H4 (cell line): ENCODE results near the gene STUM. TPM values are rescaled to one million over a fixed set of nuclear protein-coding genes. Genes with fewer than 3 reads are reported as not detected.

Experiments
- DNase-seq: peaks from one replicate; pipeline ENCODE4 v3.0.0-alpha.2; 2015; ENCODE audit warnings: low spot score
- total RNA-seq: library from RNA; depleted of rRNA; stranded (reverse); fragments of >200 nt; shearing (Covaris generic); gene quantifications from 2 replicates; pipeline ENCODE4 v1.2.3, GENCODE V29; 2014

STUM gene
- total RNA-seq, 1 experiment from 2014 or later = not detected

DNA sequence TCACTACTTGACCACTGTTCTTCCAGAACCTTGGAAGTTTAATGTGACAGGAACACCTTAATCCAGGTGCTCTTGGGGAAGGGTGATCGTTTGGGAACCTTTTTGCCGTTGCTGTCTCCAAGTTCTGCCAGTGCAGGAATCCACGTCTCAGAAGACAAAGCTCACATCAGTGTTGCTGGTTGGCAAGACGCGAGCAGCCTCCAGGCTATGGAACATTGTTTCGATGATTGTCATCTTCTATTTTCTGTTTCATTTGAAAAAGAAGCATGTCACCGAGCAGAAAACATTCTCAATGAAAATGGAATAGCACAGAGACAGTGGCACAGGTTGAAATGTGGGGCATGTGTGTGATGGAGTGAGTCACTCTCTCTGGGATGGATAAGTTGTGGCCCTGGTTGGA, 11.7 kb downstream of the STUM start:
- no peak for DNase-seq

DNA sequence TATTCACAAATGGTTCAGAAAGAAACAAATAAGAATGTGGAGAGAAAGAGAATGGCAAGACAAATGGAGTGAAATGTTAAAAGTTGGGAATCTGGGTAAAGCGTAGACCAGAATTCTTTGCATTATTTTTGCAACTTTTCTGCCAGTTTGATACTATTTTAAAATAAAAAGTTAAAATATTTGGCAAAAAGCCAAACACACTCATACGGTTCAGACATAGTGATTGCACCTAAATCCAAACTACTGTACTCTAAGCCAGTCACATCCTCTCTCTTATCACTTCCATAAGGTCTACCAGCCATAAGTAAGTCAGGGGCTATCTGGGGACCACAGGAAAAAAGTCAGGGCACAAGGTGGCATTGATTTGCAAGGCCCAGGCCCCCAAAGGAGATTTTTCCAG, 14.4 kb downstream of the STUM start:
- no peak for DNase-seq

DNA sequence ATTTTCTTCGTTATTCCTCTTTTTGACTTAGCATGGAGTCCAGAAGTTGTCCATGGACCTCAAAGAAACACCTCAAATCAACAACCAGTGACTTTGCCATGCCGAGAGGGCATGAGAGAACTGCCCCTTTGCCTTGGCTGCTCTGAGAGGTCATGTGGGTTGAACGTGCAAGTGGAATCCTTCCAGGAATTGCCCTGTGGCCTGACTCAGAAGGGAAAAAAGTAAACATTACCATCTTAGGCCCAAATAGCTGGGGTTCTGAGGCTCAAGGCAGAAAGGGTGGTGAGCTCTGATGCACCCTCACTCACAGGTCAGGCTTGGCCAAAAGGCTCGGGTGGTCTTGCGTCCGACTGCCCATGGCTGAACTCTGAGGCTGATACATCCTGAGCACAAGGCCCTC, 15.1 kb downstream of the STUM start:
- DNase-seq = no peak

DNA sequence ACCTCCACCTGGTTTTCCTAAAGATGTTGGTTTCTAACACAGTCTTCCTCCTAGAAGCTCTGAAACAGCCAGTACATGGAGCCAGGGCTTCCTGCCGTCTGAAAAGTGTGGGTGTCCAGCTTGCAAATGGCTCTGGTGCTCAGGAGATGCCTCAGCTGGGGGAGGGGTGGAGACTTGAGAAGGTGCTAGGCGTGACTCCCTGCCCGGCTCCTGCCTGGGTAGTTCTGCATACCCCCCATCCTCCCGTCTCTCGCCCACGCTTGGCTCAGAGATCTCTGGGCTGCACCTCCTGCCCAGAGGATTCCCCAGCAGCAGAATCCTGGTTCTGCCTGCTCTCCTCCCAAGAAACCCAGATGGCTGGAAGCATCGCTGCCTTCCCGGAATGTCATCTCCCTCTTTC, 16.9 kb downstream of the STUM start:
- DNase-seq = no peak

DNA sequence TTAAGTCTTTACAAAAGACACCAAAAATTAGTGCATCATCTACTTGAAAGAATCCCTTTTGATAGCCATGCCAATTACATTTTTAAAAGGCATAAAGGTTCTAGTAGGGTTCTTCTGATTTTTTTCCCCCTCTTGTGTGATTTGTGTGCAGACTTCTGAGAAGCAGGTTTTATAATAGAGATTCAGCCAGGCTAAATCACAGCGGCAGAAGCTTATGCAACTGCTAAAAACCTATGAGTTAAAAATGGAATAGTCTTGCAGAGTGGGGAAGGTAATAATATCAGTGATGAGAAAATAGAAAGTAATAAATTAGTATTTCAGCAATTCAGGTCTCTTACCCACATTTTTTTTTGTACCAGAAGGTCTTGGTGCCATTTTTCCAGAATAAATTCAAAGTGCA, 17.7 kb downstream of the STUM start:
- no peak for DNase-seq

DNA sequence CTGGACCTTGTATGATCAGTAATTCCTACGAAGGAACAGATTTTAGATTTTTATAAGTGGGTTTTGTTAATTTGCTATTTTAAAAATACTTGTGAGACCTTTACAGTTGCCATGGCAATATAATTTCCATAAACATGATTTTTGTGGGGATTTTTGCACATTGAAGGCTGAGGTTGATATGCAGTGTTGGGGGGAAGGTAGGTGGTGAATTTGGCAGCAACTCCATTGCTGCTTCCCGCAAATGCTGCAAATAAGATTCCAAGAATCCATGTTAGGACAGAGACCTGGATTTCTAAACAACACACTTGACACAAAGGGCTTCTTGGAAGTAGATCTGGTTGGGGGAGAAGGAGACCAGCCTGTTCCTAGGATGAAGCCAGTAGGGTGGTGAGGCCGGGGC, 18.2 kb downstream of the STUM start:
- no peak for DNase-seq

DNA sequence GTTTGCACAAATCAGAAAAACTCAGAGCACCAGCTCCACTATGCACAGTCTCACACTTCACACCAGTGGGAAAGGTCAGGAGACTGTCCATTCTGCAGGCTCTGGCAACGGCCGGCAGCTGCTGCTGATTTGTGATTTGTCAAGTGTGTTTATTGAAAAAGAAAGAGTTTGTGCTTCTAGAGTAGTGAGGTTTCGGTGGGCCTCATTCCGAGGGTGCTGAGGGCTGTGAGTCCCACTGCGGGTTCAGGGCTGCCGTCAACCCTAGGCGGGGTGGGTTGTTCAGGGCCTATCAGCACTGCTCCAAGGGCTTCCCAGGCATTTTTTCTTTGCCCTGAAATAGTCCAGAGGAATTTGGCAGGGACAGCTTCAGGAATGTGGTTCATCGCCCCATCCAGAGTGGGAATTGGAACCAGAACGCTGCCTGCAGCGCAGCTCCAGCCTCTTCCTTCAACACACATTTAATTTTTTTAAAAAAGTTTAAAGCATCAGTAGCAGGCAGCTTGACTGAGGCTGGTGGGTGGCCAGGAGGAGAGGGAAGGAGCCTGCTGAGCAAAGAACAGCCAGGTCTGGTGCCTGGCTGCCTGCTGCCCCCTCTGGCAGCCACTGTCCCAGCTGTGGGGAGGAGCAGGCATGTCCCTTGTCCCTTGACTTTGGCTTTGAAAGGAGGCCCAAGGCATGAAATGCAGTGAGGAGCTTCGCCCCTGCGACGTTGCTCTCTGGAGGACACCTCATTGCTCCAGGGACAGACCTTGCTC, 19.7 kb downstream of the STUM start:
- no peak for DNase-seq

DNA sequence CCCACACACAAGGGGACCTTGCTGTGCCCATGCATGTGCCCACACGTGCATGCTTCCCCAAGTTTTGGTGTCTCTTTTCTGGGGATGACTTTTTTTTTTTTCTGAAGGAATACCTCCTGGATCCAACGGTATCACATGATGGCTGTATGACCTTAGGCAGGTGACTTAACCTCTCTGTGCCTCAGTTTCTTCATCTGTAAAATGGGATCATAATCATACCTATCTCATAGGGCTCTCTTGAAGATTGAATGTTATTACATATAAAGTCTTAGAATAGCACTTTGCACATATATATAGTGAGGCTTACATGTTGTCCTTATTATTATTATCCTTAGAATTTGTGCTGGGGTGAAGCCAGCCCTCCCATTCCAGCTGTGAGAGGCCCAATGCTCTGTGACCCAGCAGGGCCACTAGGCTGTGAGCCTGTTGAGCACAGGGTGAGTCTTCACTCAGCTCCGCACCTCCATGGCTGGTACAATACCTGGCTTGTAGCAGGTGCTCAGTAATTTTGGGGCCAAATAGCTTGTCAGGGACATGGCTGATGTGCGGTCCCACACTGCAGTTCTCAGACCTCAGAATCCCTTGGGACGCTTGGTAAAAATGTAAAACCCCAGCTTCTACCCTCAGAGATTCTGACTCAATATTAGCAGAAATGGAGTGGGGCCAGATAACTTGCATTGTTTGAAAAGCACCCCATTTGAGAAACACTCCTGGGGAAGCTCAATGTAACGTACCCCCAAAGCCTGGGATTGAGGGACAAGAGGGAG, 20.6 kb downstream of the STUM start:
- no peak for DNase-seq

DNA sequence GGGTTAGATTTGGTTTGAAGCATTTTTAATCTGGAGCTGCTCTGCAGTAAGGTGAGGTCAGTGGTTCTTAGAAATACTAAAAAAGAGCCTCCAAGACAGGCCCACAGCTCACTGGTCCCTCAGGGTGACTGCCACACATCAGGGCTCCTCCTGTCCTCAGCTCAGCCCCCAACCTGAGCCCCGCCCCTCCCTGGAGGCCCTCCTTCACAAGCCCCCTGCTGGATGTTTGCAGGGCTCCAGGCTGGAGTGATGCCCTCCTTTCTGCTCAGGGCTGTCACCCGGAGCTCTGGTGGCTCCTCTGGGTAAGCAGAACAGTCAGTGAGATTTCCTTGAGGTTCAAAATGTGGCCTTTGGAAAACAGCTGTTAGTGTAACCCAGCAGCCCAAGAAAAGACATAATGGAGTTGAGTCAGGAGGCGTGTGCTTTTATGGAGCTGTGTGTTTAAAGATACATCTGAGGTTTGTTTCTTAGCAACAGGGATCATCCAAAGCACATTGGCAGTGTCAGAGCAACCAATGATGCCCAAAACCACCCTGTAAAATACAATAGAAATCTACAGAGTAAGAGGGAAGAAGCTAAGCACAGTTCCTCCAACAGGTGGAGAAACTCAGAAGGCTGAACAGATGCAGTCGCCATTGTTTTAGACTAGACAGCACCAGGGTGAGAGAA, 21.4 kb downstream of the STUM start:
- DNase-seq = no peak

DNA sequence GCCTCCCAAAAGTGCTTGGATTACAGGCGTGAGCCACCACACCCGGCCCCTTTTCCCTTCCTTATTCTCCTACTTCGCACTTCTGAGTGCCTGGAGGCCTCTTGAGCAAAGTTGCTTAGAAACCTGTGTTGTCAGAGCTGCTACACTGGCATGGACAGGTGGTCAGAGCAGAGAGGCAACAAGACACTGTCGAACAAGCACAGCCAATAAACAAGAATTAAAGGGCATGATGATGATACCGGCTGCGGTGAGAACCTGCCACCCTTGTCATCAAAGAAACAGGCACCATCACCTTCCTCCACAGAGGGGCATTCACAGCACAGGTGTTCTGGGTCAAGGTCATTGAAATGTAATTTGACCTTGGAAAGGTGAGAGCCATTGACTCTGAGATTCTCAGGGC, 23.3 kb downstream of the STUM start:
- DNase-seq = no peak

DNA sequence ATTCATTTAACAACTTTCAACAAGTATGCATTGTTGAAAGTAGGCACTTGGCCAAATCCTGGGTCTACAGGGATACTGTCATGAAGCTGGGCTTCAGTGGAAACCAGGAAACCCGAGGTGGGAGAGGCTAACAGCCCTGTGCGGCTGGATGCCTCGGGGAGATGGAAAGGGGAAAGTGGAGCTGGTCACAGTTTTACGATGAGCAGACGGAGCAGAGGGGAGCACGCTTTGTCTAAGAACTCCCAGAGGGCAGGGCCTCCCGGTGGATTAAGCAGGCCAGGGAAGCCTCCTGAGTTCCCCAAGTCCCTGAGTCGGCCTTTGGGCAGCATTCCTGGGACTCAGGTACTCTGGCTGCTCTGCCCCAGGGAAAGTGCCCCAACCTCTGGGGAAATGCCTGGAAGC, 23.8 kb downstream of the STUM start:
- DNase-seq = no peak

DNA sequence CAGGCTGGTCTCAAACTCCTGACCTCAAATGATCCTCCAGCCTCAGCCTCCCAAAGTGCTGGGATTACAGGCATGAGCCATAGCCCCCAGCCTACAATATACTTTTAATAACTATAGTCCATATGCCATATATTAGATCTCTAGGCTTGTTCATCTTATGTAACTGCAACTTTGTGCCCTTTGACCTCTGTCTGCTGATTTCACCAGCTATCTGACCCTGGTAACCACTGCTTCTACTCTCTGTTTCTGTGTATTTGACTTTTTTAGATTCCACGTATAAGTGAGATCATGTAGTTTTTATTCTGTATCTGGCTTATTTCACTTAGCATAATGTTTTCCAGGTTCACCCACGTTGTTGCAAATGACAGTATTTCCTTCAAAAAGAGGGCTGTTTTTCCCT, 25.5 kb downstream of the STUM start:
- no peak for DNase-seq

DNA sequence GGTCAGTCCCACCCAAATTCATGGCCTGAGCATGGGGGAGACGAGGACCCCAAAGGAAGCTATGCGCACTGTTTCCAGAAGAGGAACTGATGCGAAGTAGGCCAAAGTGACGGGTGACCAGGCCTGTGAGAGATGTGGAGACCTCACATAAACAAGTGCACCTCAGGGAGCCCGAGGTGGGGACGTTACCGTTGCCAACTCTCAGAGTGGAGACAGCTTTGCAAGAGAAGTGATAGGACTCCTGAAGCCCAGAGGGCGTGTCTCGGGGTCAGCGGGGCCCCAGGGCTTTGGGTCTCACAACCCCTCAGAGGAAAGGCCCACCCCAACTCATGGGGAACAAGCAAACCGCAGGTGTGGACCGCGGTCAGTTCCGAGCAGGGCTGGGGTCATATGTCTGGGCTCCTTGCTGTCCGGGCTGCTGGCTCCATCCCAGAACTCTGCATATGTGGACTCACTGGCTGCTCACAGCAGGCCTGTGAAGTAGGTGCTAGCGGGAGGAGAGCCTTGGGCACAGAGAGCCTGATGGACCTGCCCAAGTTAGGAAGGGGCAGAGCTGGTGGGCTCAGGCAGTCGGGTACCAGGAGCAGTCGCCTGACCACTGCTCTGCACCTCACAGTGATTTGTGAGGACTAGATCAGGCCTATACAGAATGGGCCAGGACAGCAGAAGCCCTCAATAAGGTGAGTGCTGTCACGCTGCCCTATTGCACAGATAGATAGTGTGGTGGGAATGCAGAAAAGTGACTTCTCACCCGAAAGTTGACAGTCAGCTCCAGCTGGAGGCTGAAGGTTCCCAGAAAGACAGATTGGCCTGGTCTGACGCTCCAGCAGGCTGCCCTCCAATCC, 26.2 kb downstream of the STUM start:
- no peak for DNase-seq

DNA sequence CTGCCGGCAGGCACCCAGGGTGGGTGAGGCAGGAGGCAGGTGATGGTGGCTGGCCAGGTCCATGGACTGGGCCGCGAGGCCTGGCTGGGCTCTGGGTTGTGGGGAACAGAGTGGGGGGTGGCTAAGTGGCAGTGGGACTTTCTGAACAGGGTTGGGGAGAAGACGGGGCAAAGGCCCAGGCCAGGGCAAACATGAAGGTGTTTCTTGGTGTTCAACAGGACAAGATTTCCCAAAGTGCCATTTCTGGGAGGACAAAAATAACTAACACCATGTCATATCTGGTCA, 26.8 kb downstream of the STUM start:
- no peak for DNase-seq

DNA sequence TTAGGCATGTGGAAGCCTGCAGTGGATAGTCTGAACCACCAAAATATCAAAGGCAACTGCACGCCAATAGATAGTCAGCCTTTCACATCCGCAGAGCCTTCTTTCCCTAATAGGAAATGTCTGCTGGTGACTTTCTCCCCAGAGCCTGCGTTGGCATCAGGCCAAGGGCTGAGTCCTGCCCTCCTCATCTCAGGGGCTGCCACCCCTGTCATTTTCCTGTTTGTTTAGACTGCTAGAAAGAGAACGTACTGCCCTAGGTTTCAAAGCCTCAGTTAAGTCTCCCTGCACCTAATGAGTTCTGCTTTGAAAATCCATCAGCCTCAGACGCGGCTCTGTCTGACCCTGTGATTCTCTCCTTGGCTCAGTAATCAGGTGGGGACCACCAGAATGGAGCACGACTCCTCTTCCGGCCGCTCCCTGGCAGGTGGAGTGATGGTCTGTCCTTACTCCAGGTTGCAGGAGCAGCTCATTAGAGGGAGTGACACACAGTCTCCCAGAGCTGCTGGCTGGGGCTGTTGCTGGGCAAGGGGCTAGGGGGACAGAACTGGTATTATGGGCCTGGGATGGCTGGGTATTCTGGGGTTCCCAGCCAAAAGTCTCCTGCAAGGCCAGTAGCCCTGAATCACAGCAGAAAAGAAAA, 27.3 kb downstream of the STUM start:
- no peak for DNase-seq

DNA sequence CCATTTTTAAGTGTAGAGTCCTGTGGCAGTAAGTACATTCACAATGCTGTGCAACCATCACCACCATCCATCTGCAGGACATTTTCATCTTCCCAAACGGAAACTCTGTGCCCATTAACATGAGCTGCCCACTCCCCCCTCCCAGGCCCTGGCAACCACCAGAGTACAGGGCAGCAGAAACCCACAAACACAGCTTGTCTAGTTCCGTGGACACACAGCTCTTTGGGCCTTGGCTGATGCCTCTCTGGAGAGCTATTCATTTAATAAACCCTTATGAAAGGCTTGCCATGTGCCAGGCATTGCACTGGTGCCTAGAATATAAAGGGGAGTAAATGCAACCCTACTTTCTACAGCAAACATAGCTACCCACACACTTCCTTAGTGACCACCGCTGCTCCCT, 28.0 kb downstream of the STUM start:
- no peak for DNase-seq

DNA sequence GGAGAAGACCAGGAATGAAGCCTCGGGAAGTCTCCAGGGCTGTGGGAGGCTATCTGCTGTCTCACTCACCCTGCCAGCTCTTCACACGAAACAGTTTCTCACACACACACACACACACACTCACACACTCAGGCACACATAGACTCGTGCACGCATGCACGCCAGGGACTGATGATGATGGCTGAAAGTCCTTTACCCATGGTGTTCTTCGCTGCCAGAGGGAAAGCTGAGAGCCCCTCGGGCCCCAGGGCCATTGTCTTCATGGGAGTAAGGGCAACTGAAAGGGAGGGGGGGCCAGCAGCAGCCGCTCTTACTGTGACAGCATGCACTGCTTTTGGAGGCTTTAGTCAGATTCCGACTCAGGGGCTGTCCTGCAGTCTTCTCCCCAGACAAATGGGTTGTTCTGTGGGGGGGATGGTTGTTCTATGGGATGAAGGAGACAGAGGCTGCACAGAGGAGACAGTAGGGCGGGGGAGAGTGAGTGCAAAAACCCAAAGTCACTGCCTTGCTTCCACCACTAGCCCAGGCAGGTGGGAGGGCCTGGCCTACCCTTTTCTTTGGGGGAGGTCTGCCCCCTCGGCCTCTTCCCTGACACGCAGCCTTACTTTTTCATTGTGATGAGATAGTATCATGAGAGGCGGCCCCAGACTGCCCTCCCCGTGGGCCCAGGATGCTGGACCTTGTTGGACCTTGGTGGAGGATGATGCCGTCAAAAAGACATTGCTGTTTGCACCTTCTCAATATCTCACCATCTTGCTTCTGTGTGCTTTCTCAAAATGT, 29.0 kb downstream of the STUM start:
- no peak for DNase-seq

DNA sequence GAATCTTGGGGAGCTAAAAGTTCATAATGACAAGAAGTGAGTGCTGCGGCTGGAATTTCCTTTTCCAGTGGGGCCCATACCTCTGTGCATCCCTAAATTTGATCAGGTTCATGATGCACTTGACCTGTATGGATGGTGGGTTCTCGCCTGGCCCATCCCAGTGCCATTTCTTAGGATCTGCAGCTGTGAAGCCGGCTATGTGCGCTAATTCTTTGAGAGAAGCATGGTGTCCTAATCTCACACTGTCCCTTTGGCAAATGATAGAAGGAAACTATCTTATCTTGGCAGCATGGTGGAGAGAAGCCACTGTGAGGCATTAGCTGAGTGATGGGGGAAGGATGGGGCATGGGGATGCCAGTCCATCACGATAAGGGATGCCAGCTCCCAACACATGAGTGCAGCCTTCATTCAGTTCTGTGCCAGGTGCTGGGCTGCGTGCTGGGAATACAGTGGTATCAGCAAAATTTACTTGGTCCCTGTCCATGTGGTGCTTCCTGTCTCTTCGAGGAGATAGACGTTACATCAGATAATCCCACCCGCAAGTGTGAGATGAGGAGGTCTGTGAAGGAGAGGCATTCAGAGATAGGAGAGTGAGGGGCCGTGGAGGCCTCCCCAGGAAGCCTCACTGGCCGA, 30.5 kb downstream of the STUM start:
- DNase-seq = no peak

DNA sequence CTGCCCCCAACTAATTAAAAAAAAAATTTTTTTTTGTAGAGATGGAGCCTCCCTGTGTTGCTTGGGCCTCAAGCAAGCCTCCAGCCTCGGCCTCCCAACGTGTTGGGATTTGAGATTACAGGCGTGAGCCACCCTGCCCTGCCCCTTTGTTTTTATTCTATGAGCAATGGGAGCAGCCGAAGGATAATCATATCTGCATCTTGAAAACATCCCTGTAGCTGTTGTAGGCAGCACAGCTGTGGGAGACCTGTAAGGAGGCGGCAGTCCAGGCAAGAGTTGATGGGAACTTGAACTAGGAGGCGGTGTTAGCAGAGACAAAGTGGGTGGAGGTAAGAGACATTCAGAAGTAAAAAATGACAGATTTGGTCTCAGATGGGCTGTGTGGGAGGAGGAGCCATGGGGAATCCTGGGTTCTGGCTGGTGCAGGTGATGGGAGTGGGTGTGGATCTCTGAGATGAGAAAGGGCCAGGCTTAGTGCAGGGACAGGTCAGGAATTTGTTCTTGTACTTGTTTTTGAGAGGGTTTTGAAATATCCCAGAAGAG, 31.3 kb downstream of the STUM start:
- DNase-seq = no peak

DNA sequence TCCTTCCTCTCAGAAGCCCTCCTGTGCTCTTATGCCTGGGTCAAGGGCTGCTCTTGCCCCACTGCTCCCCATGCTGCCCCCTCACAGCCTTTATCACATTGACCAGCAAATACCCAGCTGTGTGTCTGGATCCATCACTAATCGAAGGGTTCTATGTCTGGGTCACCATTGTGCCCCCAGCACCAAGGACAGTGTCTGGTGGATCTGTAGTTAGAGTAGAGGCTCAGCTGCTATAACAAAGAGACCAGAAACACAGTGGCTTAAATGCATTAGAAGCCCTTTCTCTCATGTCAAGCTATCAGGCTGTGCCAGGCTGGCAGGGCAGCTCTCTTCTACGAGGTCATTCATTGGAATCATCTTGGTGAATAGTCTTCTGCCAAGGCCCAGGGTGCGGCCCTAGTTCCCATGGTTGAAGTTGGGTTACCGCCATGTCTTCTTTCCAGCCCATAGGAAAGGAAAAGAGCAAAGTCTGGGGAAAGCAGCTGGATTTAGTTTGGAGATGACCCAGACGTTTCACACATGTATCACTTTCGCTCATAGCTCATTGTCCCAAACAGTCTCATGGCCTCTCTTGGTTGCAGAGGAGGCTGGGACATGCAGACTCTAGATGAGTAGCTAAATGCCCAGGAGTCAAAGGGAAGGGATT, 32.2 kb downstream of the STUM start:
- no peak for DNase-seq
